ENCODE measurements around the gene AFAP1.

Gene AFAP1

GRCh38 chr4:7968262-7968896 lies 28.7 kb upstream of the AFAP1 start:
- in situ Hi-C loops (cut with HindIII; ENCODE audit: low sequenced_read_pairs) = no loop called here

GRCh38 chr4:7967501-7968261 lies 28.0 kb upstream of the AFAP1 start:
- in situ Hi-C loops (cut with HindIII; ENCODE audit: low sequenced_read_pairs) = no loop called here

- in situ Hi-C loops (cut with HindIII; ENCODE audit: low sequenced_read_pairs) = no loop called here
Measured at GRCh38 chr4:7967063-7967440, 27.4 kb upstream of the AFAP1 start.

GRCh38 chr4:7966281-7967062 lies 26.8 kb upstream of the AFAP1 start:
- in situ Hi-C loops (cut with HindIII; ENCODE audit: low sequenced_read_pairs) = no loop called here

- in situ Hi-C loops (cut with HindIII; ENCODE audit: low sequenced_read_pairs) = loop anchor here (5.0 kb wide), 1 partner anchor 58 kb away; no protein-coding TSS in a partner anchor
Measured at GRCh38 chr4:7964890-7965662, 25.4 kb upstream of the AFAP1 start.

GRCh38 chr4:7964459-7964858 lies 24.8 kb upstream of the AFAP1 start:
- in situ Hi-C loops (cut with HindIII; ENCODE audit: low sequenced_read_pairs) = loop anchor here (5.0 kb wide), 1 partner anchor 57 kb away; no protein-coding TSS in a partner anchor

GRCh38 chr4:7963691-7964090 lies 24.0 kb upstream of the AFAP1 start:
- in situ Hi-C loops (cut with HindIII; ENCODE audit: low sequenced_read_pairs) = loop anchor here (5.0 kb wide), 1 partner anchor 56 kb away; no protein-coding TSS in a partner anchor

GRCh38 chr4:7962609-7963508 lies 23.2 kb upstream of the AFAP1 start:
- in situ Hi-C loops (cut with HindIII; ENCODE audit: low sequenced_read_pairs) = loop anchor here (5.0 kb wide), 1 partner anchor 56 kb away; no protein-coding TSS in a partner anchor

GRCh38 chr4:7960790-7961655 lies 21.4 kb upstream of the AFAP1 start:
- in situ Hi-C loops (cut with HindIII; ENCODE audit: low sequenced_read_pairs) = loop anchor here (5.0 kb wide), 1 partner anchor 54 kb away; no protein-coding TSS in a partner anchor

GRCh38 chr4:7960017-7960789 lies 20.5 kb upstream of the AFAP1 start:
- in situ Hi-C loops (cut with HindIII; ENCODE audit: low sequenced_read_pairs) = loop anchor here (5.0 kb wide), 1 partner anchor 53 kb away; no protein-coding TSS in a partner anchor

GRCh38 chr4:7959078-7959477 lies 19.4 kb upstream of the AFAP1 start:
- in situ Hi-C loops (cut with HindIII; ENCODE audit: low sequenced_read_pairs) = no loop called here

- in situ Hi-C loops (cut with HindIII; ENCODE audit: low sequenced_read_pairs) = no loop called here
Measured at GRCh38 chr4:7956934-7957656, 17.4 kb upstream of the AFAP1 start.

GRCh38 chr4:7956270-7956808 lies 16.7 kb upstream of the AFAP1 start:
- in situ Hi-C loops (cut with HindIII; ENCODE audit: low sequenced_read_pairs) = no loop called here

GRCh38 chr4:7955393-7955792 lies 15.7 kb upstream of the AFAP1 start:
- in situ Hi-C loops (cut with HindIII; ENCODE audit: low sequenced_read_pairs) = no loop called here

- in situ Hi-C loops (cut with HindIII; ENCODE audit: low sequenced_read_pairs) = no loop called here
Measured at GRCh38 chr4:7952615-7953014, 13.0 kb upstream of the AFAP1 start.

- in situ Hi-C loops (cut with HindIII; ENCODE audit: low sequenced_read_pairs) = no loop called here
Measured at GRCh38 chr4:7950301-7951092, 10.8 kb upstream of the AFAP1 start.
